Choroid plexus epithelial cell (primary cell): Measurements from ENCODE around the gene ENPP7.
A peak's percentile ranks its signal among the peaks of the same experiment; 100 is the strongest.

ENCODE experiments used
- DNase-seq: peaks from one replicate; pipeline ENCODE4 v3.0.0-alpha.2; 2010; ENCODE audit warnings: low read depth
- H3K4me3 ChIP-seq: 2 replicates; pipeline ENCODE4 v1.5.1; 2011; ENCODE audit warnings: low read depth, mild to moderate bottlenecking, control low read depth, low read length, moderate library complexity
- CTCF ChIP-seq: conservative IDR thresholded peaks from 2 replicates; pipeline ENCODE4 v1.5.1; 2011; ENCODE audit warnings: low read depth, mild to moderate bottlenecking, control low read depth, inconsistent platforms, low read length, moderate library complexity

Gene ENPP7

GRCh38 chr17:79702550-79703236, 28.1 kb upstream of the ENPP7 start:
- no peak overlapping the region for H3K4me3 ChIP-seq
- TF ChIP-seq CTCF: no peak
- DNase-seq: no peak

- DNase-seq: no peak
- TF ChIP-seq CTCF: no peak
- H3K4me3 ChIP-seq: no peak overlapping the region
Measured at GRCh38 chr17:79704691-79705090, 26.1 kb upstream of the ENPP7 start.

- no peak overlapping the region for H3K4me3 ChIP-seq
- TF ChIP-seq CTCF: no peak
- DNase-seq: no peak
Measured at GRCh38 chr17:79705674-79706073, 25.1 kb upstream of the ENPP7 start.

- no peak for TF ChIP-seq CTCF
- DNase-seq: no peak
- no peak overlapping the region for H3K4me3 ChIP-seq
Measured at GRCh38 chr17:79706931-79707850, 23.6 kb upstream of the ENPP7 start.

GRCh38 chr17:79707931-79708891, 22.5 kb upstream of the ENPP7 start:
- peak; percentile 81 for TF ChIP-seq CTCF
- DNase-seq: peak; percentile 53
- no peak overlapping the region for H3K4me3 ChIP-seq

- no peak for DNase-seq
- TF ChIP-seq CTCF: no peak
- H3K4me3 ChIP-seq: no peak overlapping the region
Measured at GRCh38 chr17:79711715-79712305, 18.9 kb upstream of the ENPP7 start.
